WTC11 (cell line): ENCODE measurements around the gene ACHE. TPM values are rescaled to one million over a fixed set of nuclear protein-coding genes. Genes with fewer than 3 reads are reported as not detected.
A peak's percentile ranks its signal among the peaks of the same experiment; 100 is the strongest.

Source experiments
- ATAC-seq: fragments of 200-7000 bp; cut with Tn5 transposase; 2 replicates; pipeline ENCODE4 v1.10.0; 2021; ENCODE audit warnings: mild to moderate bottlenecking, moderate library complexity
- CTCF ChIA-PET: fragments of 300-600 bp; sonication (Branson Sonifier 250); formaldehyde crosslinking; loops from one replicate; lab custom pipeline; 2021; ENCODE audit warnings: antibody characterized with exemption; lab: Charles Lee
- POLR2A ChIA-PET: fragments of 350-600 bp; sonication (Branson Sonifier 250); formaldehyde crosslinking; loops from one replicate; lab custom pipeline; 2021; ENCODE audit warnings: antibody characterized with exemption; lab: Charles Lee
- DNase-seq: peaks from one replicate; pipeline ENCODE4 v3.0.0; 2021; ENCODE audit warnings: low spot score
- H3K27ac Mint-ChIP-seq: 2 replicates; pipeline ENCODE4 v1.8.0; 2021; ENCODE audit warnings: mixed read lengths
- H3K27me3 Mint-ChIP-seq: 2 replicates; pipeline ENCODE4 v1.8.0; 2021; ENCODE audit warnings: low read depth, mild to moderate bottlenecking, moderate library complexity, mixed read lengths
- H3K36me3 Mint-ChIP-seq: 2 replicates; pipeline ENCODE4 v1.8.0; 2021; ENCODE audit warnings: mixed read lengths
- H3K4me1 Mint-ChIP-seq: 2 replicates; pipeline ENCODE4 v1.8.0; 2022; ENCODE audit warnings: mixed read lengths
- H3K4me3 Mint-ChIP-seq: 2 replicates; pipeline ENCODE4 v1.8.0; 2021; ENCODE audit warnings: mild to moderate bottlenecking, moderate library complexity, mixed read lengths
- H3K9me3 Mint-ChIP-seq: 2 replicates; pipeline ENCODE4 v1.8.0; 2021; ENCODE audit warnings: mixed read lengths
- ARID4B ChIP-seq: sonication (generic); formaldehyde crosslinking; IDR thresholded peaks from 2 replicates; pipeline ENCODE4 v1.8.0; 2023; ENCODE audit warnings: missing genetic modification reagents, mild to moderate bottlenecking, borderline replicate concordance
- ATF3 ChIP-seq: sonication (generic); formaldehyde crosslinking; conservative IDR thresholded peaks from 2 replicates; pipeline ENCODE4 v1.8.1; 2022; ENCODE audit warnings: mild to moderate bottlenecking, missing genetic modification reagents
- CTCF ChIP-seq: fragments of 200-600 bp; IDR thresholded peaks from 2 replicates; pipeline ENCODE4 v1.8.0; 2022; ENCODE audit warnings: antibody characterized with exemption
- FOXP4 ChIP-seq: sonication (generic); formaldehyde crosslinking; IDR thresholded peaks from 2 replicates; pipeline ENCODE4 v1.8.0; 2022; ENCODE audit warnings: mild to moderate bottlenecking, missing genetic modification reagents
- GABPB1 ChIP-seq: sonication (generic); formaldehyde crosslinking; IDR thresholded peaks from 2 replicates; pipeline ENCODE4 v1.8.1; 2023; ENCODE audit warnings: mild to moderate bottlenecking, missing genetic modification reagents
- GTF2I ChIP-seq: fragments of 250-450 bp; sonication (Bioruptor Pico); conservative IDR thresholded peaks from 2 replicates; pipeline ENCODE4 v1.4.0; 2021; ENCODE audit warnings: mild to moderate bottlenecking
- IRF1 ChIP-seq: sonication (generic); formaldehyde crosslinking; IDR thresholded peaks from 2 replicates; pipeline ENCODE4 v1.8.0; 2023; ENCODE audit warnings: missing genetic modification reagents
- JUN ChIP-seq: sonication (generic); formaldehyde crosslinking; IDR thresholded peaks from 2 replicates; pipeline ENCODE4 v1.8.0; 2023; ENCODE audit warnings: mild to moderate bottlenecking, missing genetic modification reagents
- MAX ChIP-seq: sonication (generic); formaldehyde crosslinking; IDR thresholded peaks from 2 replicates; pipeline ENCODE4 v1.8.0; 2022; ENCODE audit warnings: mild to moderate bottlenecking, missing genetic modification reagents
- MYBL2 ChIP-seq: sonication (generic); formaldehyde crosslinking; IDR thresholded peaks from 2 replicates; pipeline ENCODE4 v1.8.1; 2023; ENCODE audit warnings: mild to moderate bottlenecking, moderate library complexity, missing genetic modification reagents
- NFE2L1 ChIP-seq: sonication (generic); formaldehyde crosslinking; IDR thresholded peaks from 2 replicates; pipeline ENCODE4 v1.8.1; 2023; ENCODE audit warnings: missing genetic modification reagents
- SMAD3 ChIP-seq: sonication (generic); formaldehyde crosslinking; IDR thresholded peaks from 2 replicates; pipeline ENCODE4 v1.8.0; 2022; ENCODE audit warnings: missing genetic modification reagents, mild to moderate bottlenecking, borderline replicate concordance
- USF2 ChIP-seq: sonication (generic); formaldehyde crosslinking; IDR thresholded peaks from 2 replicates; pipeline ENCODE4 v1.8.1; 2023; ENCODE audit warnings: mild to moderate bottlenecking, missing genetic modification reagents, moderate library complexity
- ZBTB43 ChIP-seq: sonication (generic); formaldehyde crosslinking; IDR thresholded peaks from 2 replicates; pipeline ENCODE4 v1.8.1; 2023; ENCODE audit warnings: mild to moderate bottlenecking, missing genetic modification reagents
- ZNF232 ChIP-seq: sonication (generic); formaldehyde crosslinking; IDR thresholded peaks from 2 replicates; pipeline ENCODE4 v1.8.0; 2022; ENCODE audit warnings: mild to moderate bottlenecking, missing genetic modification reagents
- ZNF281 ChIP-seq: sonication (generic); formaldehyde crosslinking; IDR thresholded peaks from 2 replicates; pipeline ENCODE4 v1.8.0; 2023; ENCODE audit warnings: mild to moderate bottlenecking, missing genetic modification reagents
- total RNA-seq: library from RNA; stranded (reverse); gene quantifications from 3 replicates; pipeline ENCODE4 v1.2.3, GENCODE V29; 2021

The ACHE gene
- total RNA-seq, 1 experiment from 2014 or later, result 7.7 TPM

GRCh38 chr7:100896732-100897608 is 1.3 kb upstream of the ACHE start (continued):
- no peak for TF ChIP-seq ZNF281 (CRISPR knock-in tag)
- no peak for TF ChIP-seq ARID4B
- 0 out of 2 replicates have a peak, but pooled peaks have one; percentile 4 for TF ChIP-seq GABPB1 (CRISPR knock-in tag)
- peak; percentile 74 for TF ChIP-seq CTCF
- no peak for TF ChIP-seq SMAD3 (CRISPR knock-in tag)
- no peak for TF ChIP-seq GTF2I (CRISPR knock-in tag)

- peak; percentile 57 for DNase-seq
- Mint-ChIP-seq H3K4me3 (peak overlapping the region; percentile 74), H3K36me3 (no peaks in the 10 kb centered on the region), H3K9me3 (no peaks in the 10 kb centered on the region), H3K27me3 (peaks cover 32% of the 10 kb centered on the region), H3K4me1 (peaks cover 34% of the 10 kb centered on the region), H3K27ac (no peak overlapping the region)
- CTCF ChIA-PET, result interaction anchor here (1.0 to 3.2 kb wide), 14 partner anchors 15 to 337 kb away, joined by 3 to 30 read pairs (median 6); partner anchors contain the start of gene MUC3A
- POLR2A ChIA-PET, result no interaction called here
- peak; percentile 6 for ATAC-seq
- TF ChIP-seq JUN (CRISPR knock-in tag), result no peak
- TF ChIP-seq FOXP4 (CRISPR knock-in tag), result no peak
- TF ChIP-seq GABPB1 (CRISPR knock-in tag), result 0 out of 2 replicates have a peak, but pooled peaks have one; percentile 14
- TF ChIP-seq ZBTB43 (CRISPR knock-in tag), result 0 out of 2 replicates have a peak, but pooled peaks have one; percentile 39
- 0 out of 2 replicates have a peak, but pooled peaks have one; percentile 30 for TF ChIP-seq MYBL2 (CRISPR knock-in tag)
- TF ChIP-seq NFE2L1 (CRISPR knock-in tag), result peak; percentile 45; the same call in 1 of the 2 replicates
- TF ChIP-seq ZNF232 (CRISPR knock-in tag), result 0 out of 2 replicates have a peak, but pooled peaks have one; percentile 50
- TF ChIP-seq ATF3 (CRISPR knock-in tag), result 0 out of 2 replicates have a peak, but pooled peaks have one; percentile 16
- peak; percentile 70 for TF ChIP-seq MAX (CRISPR knock-in tag)
- no peak for TF ChIP-seq IRF1 (CRISPR knock-in tag)
- TF ChIP-seq USF2 (CRISPR knock-in tag), result peak; percentile 57
Measured at GRCh38 chr7:100895956-100896731, 456 bp upstream of the ACHE start.
